Measurements from ENCODE around the gene BRI3BP.

BRI3BP gene

DNA sequence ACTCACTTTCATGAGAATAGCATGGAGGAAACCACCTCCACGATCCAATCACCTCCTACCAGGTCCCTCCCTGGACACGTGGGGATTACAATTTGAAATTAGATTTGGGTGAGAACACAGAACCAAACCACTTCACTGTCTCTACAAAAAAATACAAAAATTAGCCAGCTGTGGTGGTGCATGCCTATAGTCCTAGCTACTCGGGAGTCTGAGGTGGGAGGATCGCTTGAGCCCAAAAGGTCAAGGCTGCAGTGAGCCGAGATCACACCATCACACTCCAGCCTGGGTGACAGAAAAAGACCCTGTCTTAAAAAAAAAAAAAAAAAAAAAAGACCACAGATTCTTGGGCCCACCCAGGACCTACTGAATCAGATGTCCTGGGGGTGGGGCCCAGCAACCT is 28.3 kb downstream of the BRI3BP start:
- H3K36me3 Mint-ChIP-seq (ENCODE audit: low read depth): peaks cover 28% of the 10 kb centered on the region
- no peak overlapping the region for H3K4me3 Mint-ChIP-seq

DNA sequence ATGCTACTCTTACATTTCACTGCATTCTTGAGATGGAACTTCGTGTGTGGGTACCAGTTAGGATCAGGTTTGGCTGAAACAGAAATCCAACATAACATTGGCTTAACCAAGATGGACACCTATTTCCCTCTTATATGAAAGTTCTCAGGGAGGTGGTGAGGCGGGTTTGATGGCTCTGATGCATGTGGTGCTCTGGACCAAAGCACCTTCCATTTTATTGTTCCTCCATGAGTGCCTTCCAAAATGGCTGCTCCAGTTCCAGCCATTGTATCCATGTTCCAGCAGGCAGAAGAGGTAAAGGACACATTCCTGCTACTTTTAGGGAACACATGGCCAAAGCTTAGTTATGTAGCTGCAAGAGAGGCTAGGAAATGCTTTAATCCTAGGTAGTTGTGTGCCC is 29.6 kb downstream of the BRI3BP start:
- H3K36me3 Mint-ChIP-seq (ENCODE audit: low read depth): peaks cover 27% of the 10 kb centered on the region
- no peak overlapping the region for H3K27ac Mint-ChIP-seq
- no peak overlapping the region for H3K4me3 Mint-ChIP-seq
- H3K9me3 Mint-ChIP-seq: no peaks in the 10 kb centered on the region
- TF ChIP-seq, protein P1, sequence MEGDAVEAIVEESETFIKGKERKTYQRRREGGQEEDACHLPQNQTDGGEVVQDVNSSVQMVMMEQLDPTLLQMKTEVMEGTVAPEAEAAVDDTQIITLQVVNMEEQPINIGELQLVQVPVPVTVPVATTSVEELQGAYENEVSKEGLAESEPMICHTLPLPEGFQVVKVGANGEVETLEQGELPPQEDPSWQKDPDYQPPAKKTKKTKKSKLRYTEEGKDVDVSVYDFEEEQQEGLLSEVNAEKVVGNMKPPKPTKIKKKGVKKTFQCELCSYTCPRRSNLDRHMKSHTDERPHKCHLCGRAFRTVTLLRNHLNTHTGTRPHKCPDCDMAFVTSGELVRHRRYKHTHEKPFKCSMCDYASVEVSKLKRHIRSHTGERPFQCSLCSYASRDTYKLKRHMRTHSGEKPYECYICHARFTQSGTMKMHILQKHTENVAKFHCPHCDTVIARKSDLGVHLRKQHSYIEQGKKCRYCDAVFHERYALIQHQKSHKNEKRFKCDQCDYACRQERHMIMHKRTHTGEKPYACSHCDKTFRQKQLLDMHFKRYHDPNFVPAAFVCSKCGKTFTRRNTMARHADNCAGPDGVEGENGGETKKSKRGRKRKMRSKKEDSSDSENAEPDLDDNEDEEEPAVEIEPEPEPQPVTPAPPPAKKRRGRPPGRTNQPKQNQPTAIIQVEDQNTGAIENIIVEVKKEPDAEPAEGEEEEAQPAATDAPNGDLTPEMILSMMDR (IDR thresholded peaks at IDR 0.05; ENCODE audit: unreplicated experiment in 3 of 3): no peak
- no peaks in the 10 kb centered on the region for H3K4me1 Mint-ChIP-seq
- H3K27me3 Mint-ChIP-seq (ENCODE audit: low read depth): no peaks in the 10 kb centered on the region

More for the DNA sequence above, 28.3 kb downstream of the BRI3BP start:
- H3K4me1 Mint-ChIP-seq: no peaks in the 10 kb centered on the region
- no peaks in the 10 kb centered on the region for H3K9me3 Mint-ChIP-seq
- TF ChIP-seq, protein P1 (IDR thresholded peaks at IDR 0.05; ENCODE audit: unreplicated experiment in 3 of 3): no peak
- no peak overlapping the region for H3K27ac Mint-ChIP-seq
- no peaks in the 10 kb centered on the region for H3K27me3 Mint-ChIP-seq (ENCODE audit: low read depth)

DNA sequence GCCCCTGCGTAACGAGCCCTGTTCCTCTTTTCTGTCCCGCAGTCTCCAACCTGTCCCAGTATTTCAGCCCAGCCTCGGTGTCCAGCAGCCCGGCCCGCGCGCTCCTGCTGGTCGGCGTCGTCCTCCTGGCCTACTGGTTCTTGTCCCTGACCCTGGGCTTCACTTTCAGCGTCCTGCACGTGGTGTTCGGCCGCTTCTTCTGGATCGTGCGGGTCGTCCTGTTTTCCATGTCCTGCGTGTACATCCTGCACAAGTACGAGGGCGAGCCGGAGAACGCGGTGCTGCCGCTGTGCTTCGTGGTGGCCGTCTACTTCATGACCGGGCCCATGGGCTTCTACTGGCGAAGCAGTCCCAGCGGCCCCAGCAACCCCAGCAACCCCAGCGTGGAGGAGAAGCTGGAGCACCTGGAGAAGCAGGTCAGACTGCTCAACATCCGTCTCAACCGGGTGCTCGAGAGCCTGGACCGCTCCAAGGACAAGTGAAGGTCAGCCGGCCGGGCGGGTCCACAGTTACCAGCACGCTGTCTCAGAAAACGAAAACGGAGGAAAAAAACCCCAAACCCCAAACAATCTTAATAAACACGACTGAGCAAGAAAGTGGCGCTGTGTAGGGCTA is 31.6 kb downstream of the BRI3BP start:
- H3K27ac Mint-ChIP-seq: no peak overlapping the region
- H3K4me3 Mint-ChIP-seq: no peak overlapping the region
- H3K4me1 Mint-ChIP-seq: no peaks in the 10 kb centered on the region
- no peaks in the 10 kb centered on the region for H3K27me3 Mint-ChIP-seq (ENCODE audit: low read depth)
- TF ChIP-seq, protein P1 (IDR thresholded peaks at IDR 0.05; ENCODE audit: unreplicated experiment in 3 of 3): no peak
- H3K9me3 Mint-ChIP-seq: no peaks in the 10 kb centered on the region
- peaks cover 21% of the 10 kb centered on the region for H3K36me3 Mint-ChIP-seq (ENCODE audit: low read depth)

DNA sequence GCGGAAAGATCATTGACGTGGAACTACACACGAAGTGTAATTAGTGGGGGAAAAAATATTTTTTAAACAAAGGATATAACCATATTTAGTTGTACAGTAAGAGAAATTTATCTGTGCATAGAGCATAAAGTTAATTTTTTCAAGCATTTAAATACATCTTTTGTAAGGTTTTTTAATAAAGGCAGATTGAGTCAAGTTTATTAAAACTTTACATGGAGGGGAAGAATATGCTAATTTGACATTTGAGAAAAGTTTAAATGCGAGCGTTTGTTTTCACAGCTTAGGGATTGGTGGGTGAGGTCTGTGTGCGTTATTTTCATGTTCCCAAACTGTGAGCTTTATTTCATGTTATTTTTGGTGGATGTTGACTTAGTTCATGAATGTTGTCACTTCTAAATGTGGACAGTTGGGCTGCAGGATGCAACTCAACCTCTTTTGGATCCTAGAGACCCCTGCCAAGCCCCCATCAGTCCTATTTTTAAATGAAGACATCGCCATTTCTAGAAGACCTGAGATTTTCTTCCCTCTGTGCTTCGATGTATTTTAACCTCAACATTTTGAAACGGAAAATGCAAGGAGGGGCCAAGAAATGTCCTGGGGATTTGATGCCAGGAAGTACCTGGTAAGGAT is 32.3 kb downstream of the BRI3BP start:
- H3K27me3 Mint-ChIP-seq (ENCODE audit: low read depth): no peaks in the 10 kb centered on the region
- TF ChIP-seq, protein P1 (IDR thresholded peaks at IDR 0.05; ENCODE audit: unreplicated experiment in 3 of 3): no peak
- H3K27ac Mint-ChIP-seq: no peak overlapping the region
- H3K9me3 Mint-ChIP-seq: no peaks in the 10 kb centered on the region
- H3K36me3 Mint-ChIP-seq (ENCODE audit: low read depth): peaks cover 21% of the 10 kb centered on the region
- H3K4me1 Mint-ChIP-seq: no peaks in the 10 kb centered on the region
- no peak overlapping the region for H3K4me3 Mint-ChIP-seq

DNA sequence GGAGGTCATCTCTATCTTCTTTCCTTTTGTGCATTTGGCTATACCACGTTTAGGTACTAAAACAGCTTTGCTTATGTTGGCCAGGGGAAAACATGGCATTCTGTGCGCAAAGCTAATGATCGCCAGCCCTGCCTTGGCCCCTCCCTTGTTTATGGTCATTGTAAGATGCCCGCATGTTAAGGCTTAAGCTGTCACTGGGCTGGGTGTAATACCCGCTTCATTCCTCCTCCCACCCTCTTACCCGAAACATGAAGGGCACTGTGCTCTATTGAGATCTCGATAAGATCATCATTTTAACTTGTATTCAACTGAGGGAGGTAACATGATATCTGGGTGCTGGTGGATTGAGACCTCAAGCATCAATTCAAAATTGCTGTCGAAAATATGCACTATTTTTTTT is 34.7 kb downstream of the BRI3BP start:
- no peaks in the 10 kb centered on the region for H3K9me3 Mint-ChIP-seq

More for the DNA sequence above, 34.7 kb downstream of the BRI3BP start:
- TF ChIP-seq, protein P1 (IDR thresholded peaks at IDR 0.05; ENCODE audit: unreplicated experiment in 3 of 3): no peak
- Mint-ChIP-seq H3K27me3 (ENCODE audit: low read depth) (no peaks in the 10 kb centered on the region), H3K36me3 (ENCODE audit: low read depth) (peaks cover 12% of the 10 kb centered on the region), H3K4me1 (no peaks in the 10 kb centered on the region), H3K4me3 (no peak overlapping the region), H3K27ac (no peak overlapping the region)
